Smooth muscle cell of the coronary artery (primary cell): Measurements from ENCODE around the gene CKM. TPM values are rescaled to one million over a fixed set of nuclear protein-coding genes. Genes with fewer than 3 reads are reported as not detected.

ENCODE experiments used
- total RNA-seq: library from RNA; depleted of rRNA; stranded (reverse); fragments of >200 nt; gene quantifications from 2 replicates; pipeline ENCODE4 v1.2.3, GENCODE V29; 2014; ENCODE audit warnings: low replicate concordance

The CKM gene
- not detected in 2 replicates for total RNA-seq

DNA sequence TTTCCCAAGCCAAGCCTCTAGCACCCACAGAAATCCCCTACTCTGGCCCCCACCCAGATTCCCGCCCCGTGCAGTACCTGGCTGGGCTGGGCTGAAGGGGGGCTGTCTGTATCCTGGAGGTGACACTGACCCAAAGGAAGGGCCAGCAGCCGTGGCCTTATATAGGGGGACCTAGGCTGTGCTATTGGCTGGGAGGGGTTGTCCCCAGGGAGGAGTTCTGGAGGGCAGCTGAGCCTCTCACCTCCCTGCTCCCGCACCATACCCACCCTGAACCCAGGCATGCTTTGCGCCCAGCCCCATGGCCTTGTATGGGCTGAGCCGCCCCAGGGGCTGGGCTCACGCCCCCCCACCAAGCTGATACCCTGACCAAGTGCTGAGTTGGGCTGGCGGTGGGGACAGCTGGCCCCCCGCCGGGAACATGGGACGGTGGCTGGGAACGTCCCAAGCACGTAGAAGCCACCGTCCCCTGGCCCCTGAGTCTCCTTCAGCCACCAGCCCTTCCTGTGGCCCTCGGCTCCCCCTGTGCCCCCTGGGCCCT, at the start of gene CKM:
Gene CKM, minus strand, starts transcription at position 132 of the 538 bp plus-strand sequence. CDS start 3,162 bp downstream, outside the sequence.

GRCh38 chr19:45370410-45371204, 47.9 kb upstream of the CKM start, which contains the start of gene ERCC2:
Gene ERCC2 (minus strand): TSS chr19:45370573. CDS start chr19:45370540, 33 bp downstream.

DNA sequence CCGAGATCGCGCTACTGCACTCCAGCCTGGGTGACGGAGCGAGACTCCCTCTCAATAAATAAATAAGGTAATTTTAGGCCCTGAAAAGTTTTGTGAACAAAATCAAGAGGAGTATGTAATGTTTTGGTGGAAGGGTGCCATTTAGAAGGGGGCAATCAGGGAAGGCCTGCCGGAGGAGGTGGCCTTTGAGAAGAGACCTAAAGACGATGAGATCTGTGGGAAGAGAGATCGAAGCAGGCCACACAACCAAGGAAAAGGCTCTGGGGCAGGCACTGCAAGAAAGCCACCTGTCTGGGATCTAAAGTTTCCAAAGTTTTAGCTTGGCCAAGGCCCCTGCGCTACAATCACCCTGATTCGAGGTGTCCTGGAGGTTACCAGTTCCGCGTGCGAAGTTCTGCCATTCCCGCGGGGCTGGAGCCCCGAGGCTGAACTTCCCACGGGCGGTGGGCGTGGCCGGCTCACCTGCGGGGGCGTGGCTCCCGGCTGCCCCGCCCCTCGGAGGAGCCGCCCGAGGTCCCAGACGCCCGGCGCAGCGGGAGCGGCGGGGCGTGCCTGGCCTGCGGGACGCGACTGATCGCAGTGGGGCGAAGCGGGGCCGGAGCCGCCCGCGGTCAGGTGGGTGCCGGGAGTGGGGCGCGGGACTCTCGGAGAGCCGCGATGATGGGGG, 17.7 kb upstream of the CKM start, which contains the start of gene KLC3:
Gene KLC3, plus strand, starts transcription at position 519 of the 667 bp plus-strand sequence. CDS start 4,792 bp downstream, outside the sequence.

Other genes with a start within 250 kb of the CKM start
- not detected in 2 replicates for gene ZNF296, start 246.4 kb downstream of the CKM start, total RNA-seq
- gene GEMIN7, start 243.6 kb downstream of the CKM start, total RNA-seq: 7.7 and 16.5 TPM in 2 replicates
- gene PPP1R37, start 229.7 kb downstream of the CKM start, total RNA-seq: 19.8 and 24.1 TPM in 2 replicates
- 0.08 and 0.23 TPM in 2 replicates for gene NKPD1, start 161.9 kb downstream of the CKM start, total RNA-seq
- 11.7 and 18.0 TPM in 2 replicates for gene TRAPPC6A, start 144.6 kb downstream of the CKM start, total RNA-seq
- 1.1 and 2.0 TPM in 2 replicates for gene BLOC1S3, start 144.1 kb downstream of the CKM start, total RNA-seq
- under 0.01 TPM in 1 of 2 replicates, not detected in the other for gene EXOC3L2, start 77.5 kb downstream of the CKM start, total RNA-seq
- gene MARK4, start 71.6 kb downstream of the CKM start, total RNA-seq: 9.1 and 12.3 TPM in 2 replicates
- gene KLC3, start 17.9 kb upstream of the CKM start, total RNA-seq: 0.23 TPM in 1 of 2 replicates, not detected in the other
- 20.2 and 21.0 TPM in 2 replicates for gene ERCC2, start 47.7 kb upstream of the CKM start, total RNA-seq
- gene PPP1R13L, start 82.2 kb upstream of the CKM start, total RNA-seq: 2.3 and 9.7 TPM in 2 replicates
- gene POLR1G, start 83.8 kb upstream of the CKM start, total RNA-seq: 2.8 and 7.7 TPM in 2 replicates
- 27.5 and 94.3 TPM in 2 replicates for gene ERCC1, start 101.0 kb upstream of the CKM start, total RNA-seq
- 0.94 and 6.2 TPM in 2 replicates for gene FOSB, start 145.1 kb upstream of the CKM start, total RNA-seq
- 5.3 and 8.1 TPM in 2 replicates for gene RTN2, start 174.2 kb upstream of the CKM start, total RNA-seq
- 0.35 and 2.6 TPM in 2 replicates for gene PPM1N, start 175.6 kb upstream of the CKM start, total RNA-seq
- 11.2 and 81.0 TPM in 2 replicates for gene VASP, start 184.6 kb upstream of the CKM start, total RNA-seq